GM13977 (cell line): ENCODE results near the gene ZXDC.

Experiments used
- DNase-seq: peaks from one replicate; pipeline ENCODE4 v3.0.0; 2012; ENCODE audit warnings: low spot score
- in situ Hi-C: fragments of 300-500 bp; cut with MboI; formaldehyde crosslinking; loops from one replicate; pipeline ENCODE4 v1.12.0; 2022; ENCODE audit warnings: low sequenced_read_pairs, low pct_unique_long_range_greater_than_20kb, mixed read lengths, inconsistent platforms; ENCODE audit not compliant: unreplicated experiment
- TF ChIP-seq, protein P1 (sequence below): IDR thresholded peaks from 2 replicates; pipeline ENCODE4 v1.5.1; 2012; ENCODE audit warnings: mild to moderate bottlenecking, control low read depth; ENCODE audit not compliant: insufficient read depth; ENCODE audit errors: extremely low read depth, missing control alignments

The ZXDC gene

DNA sequence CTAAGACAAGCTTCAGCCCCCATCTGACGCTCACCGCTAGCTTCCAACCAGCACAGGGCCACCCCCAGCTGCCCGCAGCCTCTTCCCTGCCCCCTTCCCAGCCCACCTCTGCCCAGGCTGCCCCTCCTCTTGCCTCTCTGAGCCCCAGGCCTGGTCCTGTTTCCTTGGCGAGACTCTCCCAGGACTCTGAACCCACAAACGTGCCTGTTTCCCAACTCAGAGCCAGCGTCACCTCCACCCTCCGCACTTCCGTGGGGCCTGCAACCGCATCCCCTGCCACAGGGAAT, 35.0 kb downstream of the ZXDC start:
- DNase-seq: no peak
- TF ChIP-seq, protein P1, sequence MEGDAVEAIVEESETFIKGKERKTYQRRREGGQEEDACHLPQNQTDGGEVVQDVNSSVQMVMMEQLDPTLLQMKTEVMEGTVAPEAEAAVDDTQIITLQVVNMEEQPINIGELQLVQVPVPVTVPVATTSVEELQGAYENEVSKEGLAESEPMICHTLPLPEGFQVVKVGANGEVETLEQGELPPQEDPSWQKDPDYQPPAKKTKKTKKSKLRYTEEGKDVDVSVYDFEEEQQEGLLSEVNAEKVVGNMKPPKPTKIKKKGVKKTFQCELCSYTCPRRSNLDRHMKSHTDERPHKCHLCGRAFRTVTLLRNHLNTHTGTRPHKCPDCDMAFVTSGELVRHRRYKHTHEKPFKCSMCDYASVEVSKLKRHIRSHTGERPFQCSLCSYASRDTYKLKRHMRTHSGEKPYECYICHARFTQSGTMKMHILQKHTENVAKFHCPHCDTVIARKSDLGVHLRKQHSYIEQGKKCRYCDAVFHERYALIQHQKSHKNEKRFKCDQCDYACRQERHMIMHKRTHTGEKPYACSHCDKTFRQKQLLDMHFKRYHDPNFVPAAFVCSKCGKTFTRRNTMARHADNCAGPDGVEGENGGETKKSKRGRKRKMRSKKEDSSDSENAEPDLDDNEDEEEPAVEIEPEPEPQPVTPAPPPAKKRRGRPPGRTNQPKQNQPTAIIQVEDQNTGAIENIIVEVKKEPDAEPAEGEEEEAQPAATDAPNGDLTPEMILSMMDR: no peak
- in situ Hi-C loops: no loop called here

DNA sequence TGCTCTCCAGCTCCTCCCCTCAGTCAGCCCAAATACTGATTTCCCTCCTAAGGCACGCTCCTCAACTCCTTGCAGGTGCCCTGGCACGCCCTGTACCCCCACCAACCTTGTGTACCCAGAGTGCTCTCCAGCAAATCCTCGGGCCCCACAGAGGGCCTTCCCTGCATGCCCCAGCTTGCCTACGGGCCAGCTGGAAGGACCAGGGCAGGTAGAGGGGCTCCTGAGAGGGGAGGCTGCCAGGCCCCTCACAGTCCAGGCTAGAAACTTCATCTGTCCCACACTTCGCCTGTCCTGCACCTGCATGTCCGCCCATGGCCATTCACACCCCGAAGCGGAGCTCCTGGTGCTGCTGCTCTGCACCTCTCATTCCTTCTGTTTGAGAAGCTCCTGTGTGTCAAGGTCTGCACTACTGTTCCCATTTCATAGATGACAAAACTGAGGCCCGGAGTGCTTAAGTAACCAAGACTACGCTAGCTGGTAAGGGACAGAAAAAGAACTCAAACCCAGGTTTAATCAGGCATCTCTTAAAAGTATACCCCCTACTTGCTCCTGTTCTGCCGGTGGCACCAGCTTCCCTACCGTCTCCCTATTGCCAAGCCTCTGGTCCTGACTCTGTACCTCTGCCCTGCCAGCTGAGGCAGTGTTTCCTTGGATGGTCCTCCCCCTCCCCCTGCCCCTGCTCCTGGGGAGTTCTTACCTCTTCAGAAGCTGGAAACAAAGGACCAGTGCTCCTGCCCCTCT, 35.6 kb downstream of the ZXDC start:
- TF ChIP-seq, protein P1: no peak
- in situ Hi-C loops: no loop called here
- no peak for DNase-seq

DNA sequence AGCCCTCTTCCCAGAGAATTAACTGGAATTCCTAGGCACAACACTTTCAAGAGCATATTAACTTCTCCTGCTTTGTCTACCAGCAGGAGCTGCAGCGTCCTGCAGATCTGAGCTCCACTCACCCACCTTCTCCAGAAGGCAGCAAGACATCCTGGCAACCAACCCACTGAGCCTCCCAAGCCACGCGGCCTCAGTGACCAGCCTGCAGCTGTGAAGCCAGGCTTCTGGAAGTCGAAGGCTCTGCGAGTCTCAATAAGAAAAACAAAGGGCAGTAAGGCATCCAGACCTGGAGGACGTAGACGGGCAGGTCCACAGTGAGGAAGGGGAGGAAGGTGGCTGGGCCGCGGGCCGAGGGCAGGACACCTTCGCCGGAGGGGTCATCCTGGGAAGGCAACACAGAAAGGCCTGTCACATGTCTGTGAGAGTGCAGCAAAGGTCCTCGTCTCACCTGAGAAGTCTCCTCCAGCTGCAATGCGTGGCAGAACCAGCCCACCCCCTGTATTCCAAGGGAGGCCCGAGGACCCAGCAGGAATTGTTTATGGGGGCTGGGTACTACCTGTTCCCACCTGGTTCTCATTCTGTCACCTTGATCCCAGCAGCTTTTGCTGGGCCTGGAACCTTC, 36.2 kb downstream of the ZXDC start:
- no peak for DNase-seq
- TF ChIP-seq, protein P1: no peak
- in situ Hi-C loops: no loop called here

DNA sequence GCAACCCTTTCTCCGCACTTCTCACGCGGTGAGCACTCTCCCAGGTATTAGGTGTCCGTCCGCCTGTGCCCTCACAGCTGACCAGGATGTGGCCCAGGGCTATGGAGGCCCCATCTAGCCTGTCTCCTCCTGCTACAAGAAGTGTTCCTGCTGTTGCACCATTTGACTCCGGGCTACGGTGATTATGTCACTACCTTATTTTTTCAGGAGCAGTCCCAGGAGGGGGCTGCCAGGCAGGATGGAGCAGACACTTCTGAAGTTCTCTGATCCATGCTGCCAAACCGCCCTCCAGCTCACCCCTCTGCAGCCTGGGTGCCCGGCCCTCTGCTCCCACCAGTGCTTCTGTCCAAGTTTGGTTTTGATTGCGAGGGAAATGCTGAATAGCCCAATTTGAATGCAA, 36.9 kb downstream of the ZXDC start:
- TF ChIP-seq, protein P1: no peak
- in situ Hi-C loops: no loop called here
- DNase-seq: no peak

DNA sequence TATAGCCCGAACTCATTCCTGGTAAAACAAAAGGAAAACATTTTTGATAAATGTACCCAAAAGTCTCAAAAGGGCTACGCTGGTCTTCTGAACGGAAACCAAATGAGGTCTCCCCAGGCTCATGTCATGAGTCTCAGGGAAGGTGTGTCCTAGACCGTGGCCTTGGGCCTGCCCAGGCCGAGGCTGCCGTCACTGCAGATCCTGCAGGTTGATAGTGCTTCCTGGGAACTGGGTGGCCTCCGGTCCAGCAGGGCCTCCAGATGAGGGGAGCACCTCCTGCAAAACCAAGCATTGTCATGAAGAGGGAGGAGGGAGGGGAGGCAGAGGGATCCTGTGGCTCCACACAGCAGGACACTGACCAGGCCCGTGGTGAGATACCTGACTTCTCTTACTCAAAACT, 37.5 kb downstream of the ZXDC start:
- TF ChIP-seq, protein P1: no peak
- in situ Hi-C loops: no loop called here
- DNase-seq: no peak

DNA sequence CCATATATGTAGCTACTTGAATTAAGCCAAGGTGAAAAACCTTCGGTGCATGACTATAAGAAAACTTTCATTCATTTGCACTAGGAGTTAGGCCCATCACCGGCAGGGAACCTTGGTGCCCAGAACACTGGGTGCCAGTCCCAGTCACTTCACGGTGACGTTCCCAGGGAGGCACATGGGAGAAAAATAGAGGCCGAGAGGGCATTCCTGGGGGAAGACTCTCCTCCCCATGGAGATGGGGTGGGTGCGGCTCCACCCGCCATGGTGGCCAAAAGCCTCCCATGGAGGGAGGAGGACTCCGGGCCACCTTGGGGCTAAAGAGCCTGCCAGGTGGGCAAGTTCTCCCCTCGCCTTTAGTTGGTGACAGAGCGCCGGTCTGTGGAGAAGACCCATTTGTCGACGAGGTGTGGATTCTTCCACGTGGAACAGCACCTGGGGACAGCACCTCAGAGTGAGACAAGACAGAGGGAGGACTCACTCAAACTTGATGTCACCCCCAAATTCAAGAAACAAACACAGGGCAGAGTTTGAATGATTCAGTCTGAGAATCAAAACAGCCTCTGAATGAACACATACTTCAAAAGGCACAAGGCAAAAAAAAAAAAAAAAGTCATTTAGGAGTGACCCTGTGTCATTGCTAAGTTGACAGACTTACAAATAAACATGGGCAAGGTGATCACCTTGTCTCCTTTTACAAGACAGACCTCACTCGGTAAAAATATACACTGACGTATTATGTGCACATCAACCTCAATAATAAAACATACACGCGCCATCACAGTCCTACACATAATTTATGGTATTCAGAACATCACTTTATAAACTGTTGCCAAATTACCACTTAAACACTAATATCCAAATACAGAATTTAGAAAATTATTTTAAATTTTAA, 38.6 kb downstream of the ZXDC start:
- in situ Hi-C loops: no loop called here
- TF ChIP-seq, protein P1: no peak
- DNase-seq: no peak
